Neural progenitor cell (in vitro differentiated cells): Measurements from ENCODE around the gene HSPA1B.
"Not testable (repeated sequence)": the region's sequence is repeated elsewhere in the genome, so short reads cannot be mapped to it uniquely, and the experiment has no call there.

Experiments
- EZH2 ChIP-seq: fragments of 200-600 bp; sonication (generic); IDR thresholded peaks from 2 replicates; pipeline ENCODE4 v1.6.1; 2017; ENCODE audit warnings: antibody characterized with exemption, mild to moderate bottlenecking, moderate library complexity
- TF ChIP-seq, protein P1 (sequence below): fragments of 200-600 bp; sonication (generic); IDR thresholded peaks from 2 replicates; pipeline ENCODE4 v1.5.1; 2017; ENCODE audit warnings: antibody characterized with exemption, mild to moderate bottlenecking

DNA sequence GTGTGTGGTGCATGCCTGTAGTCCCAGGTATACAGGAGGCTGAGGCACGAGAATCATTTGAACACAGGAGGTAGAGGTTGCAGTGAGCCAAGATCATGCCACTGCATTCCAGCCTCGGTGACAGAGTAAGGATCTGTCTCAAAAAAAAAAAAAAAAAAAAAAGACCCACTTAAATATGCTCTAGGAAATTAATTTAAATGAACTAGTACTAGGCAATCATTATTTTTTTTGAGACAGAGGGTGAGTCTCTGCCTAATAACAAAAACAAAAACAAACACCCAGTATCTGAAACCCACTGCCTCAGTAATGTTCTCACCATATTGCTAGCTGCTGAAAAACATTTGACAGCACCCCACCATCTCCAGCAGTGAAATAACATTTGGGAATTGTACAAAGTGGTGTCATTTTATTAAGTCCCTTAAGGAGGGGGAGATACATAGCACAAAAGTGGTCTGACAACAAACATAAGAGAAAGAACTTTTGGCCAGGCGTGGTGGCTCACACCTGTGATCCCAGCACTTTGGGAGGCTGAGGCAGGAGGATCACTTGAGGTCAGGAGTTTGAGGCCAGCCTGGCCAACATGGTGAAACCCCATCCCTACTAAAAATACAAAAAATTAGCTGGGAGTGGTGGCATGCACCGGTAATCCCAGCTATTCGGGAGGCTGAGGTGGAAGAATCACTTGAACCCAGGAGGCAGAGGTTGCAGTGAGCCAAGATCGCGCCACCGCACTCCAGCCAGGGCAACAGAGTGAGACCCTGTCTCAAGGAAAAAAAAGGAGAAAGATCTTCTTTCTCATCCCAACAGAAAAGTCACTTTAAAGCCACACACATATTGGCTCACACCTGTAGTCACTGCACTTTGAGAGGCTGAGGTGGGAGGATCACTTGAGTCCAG lies 26.3 kb upstream of the HSPA1B start:
- TF ChIP-seq, protein P1, sequence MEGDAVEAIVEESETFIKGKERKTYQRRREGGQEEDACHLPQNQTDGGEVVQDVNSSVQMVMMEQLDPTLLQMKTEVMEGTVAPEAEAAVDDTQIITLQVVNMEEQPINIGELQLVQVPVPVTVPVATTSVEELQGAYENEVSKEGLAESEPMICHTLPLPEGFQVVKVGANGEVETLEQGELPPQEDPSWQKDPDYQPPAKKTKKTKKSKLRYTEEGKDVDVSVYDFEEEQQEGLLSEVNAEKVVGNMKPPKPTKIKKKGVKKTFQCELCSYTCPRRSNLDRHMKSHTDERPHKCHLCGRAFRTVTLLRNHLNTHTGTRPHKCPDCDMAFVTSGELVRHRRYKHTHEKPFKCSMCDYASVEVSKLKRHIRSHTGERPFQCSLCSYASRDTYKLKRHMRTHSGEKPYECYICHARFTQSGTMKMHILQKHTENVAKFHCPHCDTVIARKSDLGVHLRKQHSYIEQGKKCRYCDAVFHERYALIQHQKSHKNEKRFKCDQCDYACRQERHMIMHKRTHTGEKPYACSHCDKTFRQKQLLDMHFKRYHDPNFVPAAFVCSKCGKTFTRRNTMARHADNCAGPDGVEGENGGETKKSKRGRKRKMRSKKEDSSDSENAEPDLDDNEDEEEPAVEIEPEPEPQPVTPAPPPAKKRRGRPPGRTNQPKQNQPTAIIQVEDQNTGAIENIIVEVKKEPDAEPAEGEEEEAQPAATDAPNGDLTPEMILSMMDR: not testable (repeated sequence)
- TF ChIP-seq EZH2: not testable (repeated sequence)
